ENCODE results near the gene MRPL53.

Gene MRPL53

GRCh38 chr2:74481961-74482800, 9.7 kb upstream of the MRPL53 start:
- peaks cover 17 to 53% (median 26%) of the 10 kb centered on the region in 3 donors for H3K36me3 ChIP-seq
- H3K4me1 ChIP-seq: peaks cover 0 to 35% (median 26%) of the 10 kb centered on the region in 4 donors
- no peak for TF ChIP-seq CTCF (IDR thresholded peaks at IDR 0.05)
- H3K27me3 ChIP-seq: no peaks in the 10 kb centered on the region
- DNase-seq: peak; percentile 67
- peak overlapping the region; percentile 84 to 86 for H3K4me3 ChIP-seq
- peak overlapping the region; percentile 83 to 95 for H3K27ac ChIP-seq
- intact Hi-C loops (cut with DNase I; ENCODE audit: low total_unique reads): loop anchor here (2.0 to 5.0 kb wide), 2 partner anchors 27 to 45 kb away; partner anchors contain the start of genes AUP1, DQX1, HTRA2 and INO80B
- no peaks in the 10 kb centered on the region for H3K9me3 ChIP-seq

GRCh38 chr2:74481431-74481830, 9.0 kb upstream of the MRPL53 start:
- TF ChIP-seq CTCF (IDR thresholded peaks at IDR 0.05): no peak
- DNase-seq: no peak
- peaks cover 0 to 35% (median 26%) of the 10 kb centered on the region in 4 donors for H3K4me1 ChIP-seq
- H3K36me3 ChIP-seq: peaks cover 10 to 50% (median 26%) of the 10 kb centered on the region in 3 donors
- no peaks in the 10 kb centered on the region for H3K27me3 ChIP-seq
- intact Hi-C loops (cut with DNase I; ENCODE audit: low total_unique reads): loop anchor here (5.0 kb wide), 1 partner anchor 46 kb away; the partner anchor contains the start of genes AUP1, DQX1 and HTRA2
- no peaks in the 10 kb centered on the region for H3K9me3 ChIP-seq
- H3K27ac ChIP-seq: peak overlapping the region; percentile 83 to 95
- peak overlapping the region; percentile 84 to 86 for H3K4me3 ChIP-seq

GRCh38 chr2:74474899-74475298, 2.4 kb upstream of the MRPL53 start:
- no peak for DNase-seq
- Histone ChIP-seq H3K9me3 (no peaks in the 10 kb centered on the region), H3K4me3 (no peak overlapping the region), H3K4me1 (peaks cover 0 to 25% (median 15%) of the 10 kb centered on the region in 4 donors), H3K27ac (no peak overlapping the region), H3K36me3 (peaks cover 15 to 47% (median 26%) of the 10 kb centered on the region in 3 donors), H3K27me3 (no peaks in the 10 kb centered on the region)
- intact Hi-C loops (cut with DNase I; ENCODE audit: low total_unique reads): no loop called here
- TF ChIP-seq CTCF (IDR thresholded peaks at IDR 0.05): no peak

- peaks cover 15 to 43% (median 26%) of the 10 kb centered on the region in 3 donors for H3K36me3 ChIP-seq
- H3K27me3 ChIP-seq: no peaks in the 10 kb centered on the region
- H3K27ac ChIP-seq: no peak overlapping the region
- H3K4me3 ChIP-seq: no peak overlapping the region
- DNase-seq: no peak
- H3K9me3 ChIP-seq: no peaks in the 10 kb centered on the region
- H3K4me1 ChIP-seq: peaks cover 0 to 25% (median 13%) of the 10 kb centered on the region in 4 donors
- intact Hi-C loops (cut with DNase I; ENCODE audit: low total_unique reads): no loop called here
- no peak for TF ChIP-seq CTCF (IDR thresholded peaks at IDR 0.05)
Observed at GRCh38 chr2:74474481-74474880, 2.0 kb upstream of the MRPL53 start.

GRCh38 chr2:74472945-74473258, 422 bp upstream of the MRPL53 start:
- Histone ChIP-seq H3K4me3 (peak overlapping the region; percentile 61 to 69), H3K27me3 (no peaks in the 10 kb centered on the region), H3K36me3 (peaks cover 15 to 38% (median 15%) of the 10 kb centered on the region in 3 donors), H3K9me3 (no peaks in the 10 kb centered on the region), H3K27ac (peak overlapping the region; percentile 78 to 85), H3K4me1 (peaks cover 0 to 25% (median 13%) of the 10 kb centered on the region in 4 donors)
- TF ChIP-seq CTCF (IDR thresholded peaks at IDR 0.05): no peak
- no peak for DNase-seq
- intact Hi-C loops (cut with DNase I; ENCODE audit: low total_unique reads): no loop called here

Measured in tibial artery (tissue), 4 donors.